Measurements from ENCODE around the gene CCDC88C.

The CCDC88C gene

GRCh38 chr14:91232603-91233002 is 185.0 kb downstream of the CCDC88C start:
- Histone ChIP-seq H3K4me3 (ENCODE audit: severe bottlenecking) (no peak overlapping the region), H3K9me3 (ENCODE audit: severe bottlenecking) (no peaks in the 10 kb centered on the region), H3K27ac (ENCODE audit: poor library complexity, severe bottlenecking) (no peak overlapping the region), H3K27me3 (ENCODE audit: insufficient read depth, poor library complexity, severe bottlenecking) (no peaks in the 10 kb centered on the region), H3K36me3 (ENCODE audit: low read depth) (no peaks in the 10 kb centered on the region), H3K4me1 (ENCODE audit: insufficient read depth, poor library complexity, severe bottlenecking) (peaks cover 9% of the 10 kb centered on the region)
- no peak for TF ChIP-seq CTCF (IDR thresholded peaks at IDR 0.05; ENCODE audit: poor library complexity, severe bottlenecking)
- DNase-seq (ENCODE audit: low spot score) (no peak), ATAC-seq (ENCODE audit: low read depth) (no peak)

GRCh38 chr14:91232052-91232451 is 185.6 kb downstream of the CCDC88C start:
- no peak overlapping the region for H3K27ac ChIP-seq (ENCODE audit: poor library complexity, severe bottlenecking)
- H3K4me1 ChIP-seq (ENCODE audit: insufficient read depth, poor library complexity, severe bottlenecking): peaks cover 9% of the 10 kb centered on the region
- H3K9me3 ChIP-seq (ENCODE audit: severe bottlenecking): no peaks in the 10 kb centered on the region
- no peak for DNase-seq (ENCODE audit: low spot score)
- no peak for TF ChIP-seq CTCF (IDR thresholded peaks at IDR 0.05; ENCODE audit: poor library complexity, severe bottlenecking)
- H3K27me3 ChIP-seq (ENCODE audit: insufficient read depth, poor library complexity, severe bottlenecking): no peaks in the 10 kb centered on the region
- no peaks in the 10 kb centered on the region for H3K36me3 ChIP-seq (ENCODE audit: low read depth)
- no peak for ATAC-seq (ENCODE audit: low read depth)
- H3K4me3 ChIP-seq (ENCODE audit: severe bottlenecking): no peak overlapping the region

GRCh38 chr14:91231446-91231845 is 186.2 kb downstream of the CCDC88C start:
- Histone ChIP-seq H3K9me3 (ENCODE audit: severe bottlenecking) (no peaks in the 10 kb centered on the region), H3K4me1 (ENCODE audit: insufficient read depth, poor library complexity, severe bottlenecking) (peaks cover 9% of the 10 kb centered on the region), H3K4me3 (ENCODE audit: severe bottlenecking) (no peak overlapping the region), H3K27me3 (ENCODE audit: insufficient read depth, poor library complexity, severe bottlenecking) (no peaks in the 10 kb centered on the region), H3K36me3 (ENCODE audit: low read depth) (no peaks in the 10 kb centered on the region), H3K27ac (ENCODE audit: poor library complexity, severe bottlenecking) (no peak overlapping the region)
- no peak for ATAC-seq (ENCODE audit: low read depth)
- no peak for DNase-seq (ENCODE audit: low spot score)
- no peak for TF ChIP-seq CTCF (IDR thresholded peaks at IDR 0.05; ENCODE audit: poor library complexity, severe bottlenecking)

- TF ChIP-seq CTCF (IDR thresholded peaks at IDR 0.05; ENCODE audit: poor library complexity, severe bottlenecking): no peak
- Histone ChIP-seq H3K36me3 (ENCODE audit: low read depth) (no peaks in the 10 kb centered on the region), H3K9me3 (ENCODE audit: severe bottlenecking) (no peaks in the 10 kb centered on the region), H3K4me3 (ENCODE audit: severe bottlenecking) (no peak overlapping the region), H3K4me1 (ENCODE audit: insufficient read depth, poor library complexity, severe bottlenecking) (peaks cover 9% of the 10 kb centered on the region), H3K27ac (ENCODE audit: poor library complexity, severe bottlenecking) (peak overlapping the region; percentile 22), H3K27me3 (ENCODE audit: insufficient read depth, poor library complexity, severe bottlenecking) (no peaks in the 10 kb centered on the region)
- DNase-seq (ENCODE audit: low spot score) (no peak), ATAC-seq (ENCODE audit: low read depth) (peak; percentile 31; the same call in 1 of the 3 replicates)
These were observed 187.1 kb downstream of the CCDC88C start for GRCh38 chr14:91230397-91231035.

- peak overlapping the region; percentile 22 for H3K27ac ChIP-seq (ENCODE audit: poor library complexity, severe bottlenecking)
- no peaks in the 10 kb centered on the region for H3K9me3 ChIP-seq (ENCODE audit: severe bottlenecking)
- no peak for TF ChIP-seq CTCF (IDR thresholded peaks at IDR 0.05; ENCODE audit: poor library complexity, severe bottlenecking)
- no peak overlapping the region for H3K4me3 ChIP-seq (ENCODE audit: severe bottlenecking)
- H3K27me3 ChIP-seq (ENCODE audit: insufficient read depth, poor library complexity, severe bottlenecking): no peaks in the 10 kb centered on the region
- no peak for DNase-seq (ENCODE audit: low spot score)
- ATAC-seq (ENCODE audit: low read depth): peak; percentile 27; the same call in 1 of the 3 replicates
- no peaks in the 10 kb centered on the region for H3K36me3 ChIP-seq (ENCODE audit: low read depth)
- H3K4me1 ChIP-seq (ENCODE audit: insufficient read depth, poor library complexity, severe bottlenecking): peaks cover 9% of the 10 kb centered on the region
These were observed 187.8 kb downstream of the CCDC88C start for GRCh38 chr14:91229743-91230200.

Data from RWPE2 (cell line).